HepG2 (cell line): ENCODE measurements around the gene RNU6-8. TPM values are rescaled to one million over a fixed set of nuclear protein-coding genes. Genes with fewer than 3 reads are reported as not detected.

ENCODE experiments used
- ATAC-seq: fragments of 200-7000 bp; cut with Tn5 transposase; 3 replicates; pipeline ENCODE4 v1.9.1; 2020; ENCODE audit warnings: mild to moderate bottlenecking, moderate library complexity
- BruUV-seq: library from RNA; stranded (reverse); fragments of 400-500 nt; replicated peaks from 2 replicates; lab custom pipeline; 2021; lab: Mats Ljungman, UMichigan
- CTCF ChIA-PET: fragments of 300-600 bp; formaldehyde crosslinking; extraction: SDS; loops from one replicate; lab custom pipeline; 2021; ENCODE audit warnings: low total read pairs, inconsistent platforms, low intra/inter-chr PET ratio; lab: Yijun Ruan, JAX
- POLR2A ChIA-PET: fragments of 350-600 bp; sonication (Branson Sonifier 250); formaldehyde crosslinking; loops from one replicate; lab custom pipeline; 2020; ENCODE audit warnings: antibody characterized with exemption, inconsistent platforms; lab: Yijun Ruan, JAX
- DNase-seq: peaks from one replicate; pipeline ENCODE4 v3.0.0-alpha.2; 2015; ENCODE audit warnings: low spot score
- FAIRE-seq: peaks from 3 replicates; lab custom pipeline; 2011; peaks lifted over from hg19 to GRCh38; lab: Jason Lieb, UNC
- H2AFZ ChIP-seq: one replicate; pipeline ENCODE4 v1.6.1; 2011; ENCODE audit warnings: low read length, inconsistent platforms
- H3K27ac ChIP-seq: fragments of 300-600 bp; 3 replicates; pipeline ENCODE4 v1.8.0; 2011; ENCODE audit warnings: mixed run types, mild to moderate bottlenecking, mixed read lengths, low read length, inconsistent platforms; ENCODE audit not compliant: insufficient read depth; ENCODE audit errors: extremely low read length
- H3K27me3 ChIP-seq, 2 experiments: fragments of 200-600 bp in 1 of 2; 2 replicates in 1 of 2; 3 replicates in 1 of 2; pipeline versions ENCODE4 v1.6.0 to v1.8.0; 2011; ENCODE audit warnings: low read length in 2 of 2, mild to moderate bottlenecking in 2 of 2, moderate library complexity in 2 of 2, inconsistent platforms in 1 of 2; ENCODE audit not compliant: insufficient read depth in 2 of 2, control insufficient read depth in 1 of 2
- H3K36me3 ChIP-seq, 2 experiments: fragments of 200-600 bp in 1 of 2; replicated peaks in 1 of 2; 2 replicates in 1 of 2; 3 replicates in 1 of 2; pipeline versions ENCODE4 v1.5.1 to v1.8.0; 2011; ENCODE audit warnings: low read length in 2 of 2, inconsistent platforms in 1 of 2; ENCODE audit not compliant: insufficient read depth in 2 of 2, control insufficient read depth in 1 of 2
- H3K4me1 ChIP-seq: 2 replicates; pipeline ENCODE4 v1.5.1; 2012; ENCODE audit warnings: low read length, inconsistent platforms; ENCODE audit not compliant: insufficient read depth
- H3K4me2 ChIP-seq: 2 replicates; pipeline ENCODE4 v1.6.0; 2011; ENCODE audit warnings: low read depth, low read length, inconsistent platforms
- H3K4me3 ChIP-seq, 3 experiments: fragments of 200-600 bp in 1 of 3; sonication (generic), shearing (Covaris generic) in 1 of 3; replicated peaks in 1 of 3; 2 replicates each; pipeline ENCODE4 v1.5.1; 2011 to 2016; ENCODE audit warnings: low read length in 3 of 3, inconsistent platforms in 2 of 3, low read depth in 2 of 3, mild to moderate bottlenecking in 2 of 3, control low read depth in 1 of 3, mixed read lengths in 1 of 3; ENCODE audit not compliant: insufficient read depth in 1 of 3
- H3K79me2 ChIP-seq: one replicate; pipeline ENCODE4 v1.6.1; 2011; ENCODE audit warnings: low read length, inconsistent platforms; ENCODE audit not compliant: insufficient read depth
- H3K9ac ChIP-seq: 2 replicates; pipeline ENCODE4 v1.6.0; 2011; ENCODE audit warnings: mild to moderate bottlenecking, low read depth, low read length, inconsistent platforms; ENCODE audit not compliant: insufficient read depth
- H3K9me3 ChIP-seq: 2 replicates; pipeline ENCODE4 v1.5.1; 2012; ENCODE audit warnings: mild to moderate bottlenecking, low read length
- H4K20me1 ChIP-seq: 2 replicates; pipeline ENCODE4 v1.6.0; 2011; ENCODE audit warnings: inconsistent platforms, mild to moderate bottlenecking, low read length, moderate library complexity; ENCODE audit not compliant: insufficient read depth
- ATF7 ChIP-seq, 2 experiments: fragments of 450-650 bp in 1 of 2; sonication (generic) in 1 of 2; formaldehyde crosslinking in 1 of 2; IDR thresholded peaks; 2 replicates each; pipeline versions ENCODE4 v1.4.0 to v1.6.1; 2016 to 2020; ENCODE audit warnings: antibody characterized with exemption in 1 of 2, mild to moderate bottlenecking in 1 of 2, missing genetic modification reagents in 1 of 2
- CC2D1A ChIP-seq: sonication (generic); formaldehyde crosslinking; IDR thresholded peaks from 2 replicates; pipeline ENCODE4 v1.8.1; 2023; ENCODE audit warnings: mild to moderate bottlenecking, missing genetic modification reagents
- RBFOX2 ChIP-seq: fragments of 200-400 bp; formaldehyde crosslinking; IDR thresholded peaks from 2 replicates; pipeline ENCODE4 v1.6.1; 2017; ENCODE audit warnings: low read depth, mild to moderate bottlenecking, low read length
- TERF1 ChIP-seq: sonication (generic); formaldehyde crosslinking; IDR thresholded peaks from 2 replicates; pipeline ENCODE4 v1.8.0; 2022; ENCODE audit warnings: mild to moderate bottlenecking, missing genetic modification reagents, moderate library complexity
- ZNF639 ChIP-seq: conservative IDR thresholded peaks from 2 replicates; pipeline ENCODE4 v1.6.1; 2018; ENCODE audit warnings: missing genetic modification reagents
- ZNF800 ChIP-seq: sonication (generic); formaldehyde crosslinking; IDR thresholded peaks from 2 replicates; pipeline ENCODE4 v1.4.0; 2020; ENCODE audit warnings: missing genetic modification reagents
- whole genome bisulfite sequencing: methylation state at CpG from one replicate; pipeline ENCODE4 v1.1.6; 2017; ENCODE audit warnings: low lambda C conversion rate; 5-methylcytosine and 5-hydroxymethylcytosine counted together
- in situ Hi-C: cut with HindIII; loops from 2 replicates; pipeline ENCODE4 v1.10.0; 2017; ENCODE audit warnings: low pct_unique_long_range_greater_than_20kb; ENCODE audit not compliant: extremely low pct_ligation_motif_present
- intact Hi-C: fragments of 100-400 bp; cut with micrococcal nuclease; formaldehyde crosslinking; loops from one replicate; pipeline ENCODE4 v1.10.0; 2022; ENCODE audit not compliant: unreplicated experiment
- polyA plus RNA-seq, 8 experiments: library from polyadenylated mRNA; depleted of rRNA in 3 of 8; stranded (reverse) in 7 of 8; unstranded in 1 of 8; fragments of >200 nt; fragmentation: Illumina TruSeq in 4 of 8; extraction: Trizol in 4 of 8; gene quantifications; 2 replicates each; pipeline versions ENCODE4 v1.2.1 to v1.2.3, GENCODE V29; 2011 to 2016; ENCODE audit warnings: low read depth in 4 of 8, missing spikeins in 1 of 8, mixed read lengths in 1 of 8; ENCODE audit not compliant: insufficient read depth in 1 of 8
- total RNA-seq, 5 experiments: library from RNA; depleted of rRNA; stranded (reverse); fragments of >200 nt; fragmentation: Illumina TruSeq; extraction: Trizol; gene quantifications; 2 replicates each; pipeline ENCODE4 v1.2.3, GENCODE V29; 2016; ENCODE audit warnings: low read depth in 1 of 5

Gene RNU6-8
- total and polyA plus RNA-seq, 2 of the 13 experiments (the other 11 are each of a cell fraction or from before 2014, with no cell fraction given): under 0.01 TPM; not detected in 1

GRCh38 chr14:32250681-32251080 lies 47.6 kb upstream of the RNU6-8 start (continued):
- no peak for TF ChIP-seq CC2D1A (CRISPR knock-in tag)
- TF ChIP-seq ZNF639 (CRISPR knock-in tag): no peak

- intact Hi-C loops: loop anchor here (5.0 kb wide), 1 partner anchor 237 kb away; no protein-coding TSS in a partner anchor
Measured at GRCh38 chr14:32249780-32250179, 46.7 kb upstream of the RNU6-8 start.

More at GRCh38 chr14:32249780-32250179, 46.7 kb upstream of the RNU6-8 start:
- Histone ChIP-seq H3K27me3 (no peaks in the 10 kb centered on the region), H4K20me1 (no peaks in the 10 kb centered on the region), H3K9ac (no peak overlapping the region), H3K4me3 (no peak overlapping the region)
- TF ChIP-seq ATF7 (IDR thresholded peaks at IDR 0.05) (no peak), ATF7 (CRISPR knock-in tag; IDR thresholded peaks at IDR 0.05) (no peak), RBFOX2 (no peak), TERF1 (CRISPR knock-in tag) (no peak), ZNF800 (CRISPR knock-in tag) (no peak)
- TF ChIP-seq, all 625 proteins: peak for 0
- POLR2A ChIA-PET: interaction anchor here (1.4 kb wide), 1 partner anchor 173 kb away, joined by 5 read pairs; the partner anchor contains the start of gene ARHGAP5
- no peaks in the 10 kb centered on the region for H3K79me2 ChIP-seq
- DNase-seq: no peak
- FAIRE-seq: no peak
- H3K9me3 ChIP-seq: no peaks in the 10 kb centered on the region
- no peaks in the 10 kb centered on the region for H3K36me3 ChIP-seq
- BruUV-seq: no TSS peak
- in situ Hi-C loops: loop anchor here (5.0 kb wide), 2 partner anchors 177 to 317 kb away; no protein-coding TSS in a partner anchor
- no peak overlapping the region for H3K4me2 ChIP-seq
- no peak overlapping the region for H2AFZ ChIP-seq
- no peak overlapping the region for H3K27ac ChIP-seq
- 19% methylated on average over 4 of the region's 4 CpGs for WGBS
- ATAC-seq: no peak
- CTCF ChIA-PET: interaction anchor here (1.1 to 8.9 kb wide), 2 partner anchors 177 to 324 kb away, joined by 3 to 216 read pairs; no protein-coding TSS in a partner anchor
- H3K4me1 ChIP-seq: no peaks in the 10 kb centered on the region
